IMR-90 (cell line): ENCODE measurements around the gene BTBD2. TPM values are rescaled to one million over a fixed set of nuclear protein-coding genes. Genes with fewer than 3 reads are reported as not detected.

Experiments
- ATAC-seq: fragments of 200-7000 bp; cut with Tn5 transposase; 2 replicates; pipeline ENCODE4 v1.9.1; 2020; ENCODE audit warnings: low read depth, mild to moderate bottlenecking, moderate library complexity
- BruUV-seq: library from RNA; stranded (reverse); fragments of 400-500 nt; replicated peaks from 2 replicates; lab custom pipeline; 2021; lab: Mats Ljungman, UMichigan
- CTCF ChIA-PET: fragments of 300-600 bp; formaldehyde crosslinking; extraction: SDS; loops from one replicate; lab custom pipeline; 2021; ENCODE audit warnings: antibody characterized with exemption; lab: Yijun Ruan, JAX
- POLR2A ChIA-PET: fragments of 300-600 bp; sonication (Branson Sonifier 250); formaldehyde crosslinking; loops from one replicate; lab custom pipeline; 2022; ENCODE audit warnings: antibody characterized with exemption; ENCODE audit not compliant: unreplicated experiment; lab: Charles Lee
- DNase-seq: peaks from one replicate; pipeline ENCODE4 v3.0.0; 2013
- H2AFZ ChIP-seq: replicated peaks from 2 replicates; pipeline ENCODE3; 2013; ENCODE audit warnings: low read length, mild to moderate bottlenecking; ENCODE audit not compliant: poor library complexity
- H2AK5ac ChIP-seq: 2 replicates; pipeline ENCODE4 v1.6.1; 2013; ENCODE audit warnings: low read depth, low read length, inconsistent platforms
- H2AK9ac ChIP-seq: replicated peaks from 2 replicates; pipeline ENCODE3; 2013; ENCODE audit warnings: mild to moderate bottlenecking, low read depth, low read length, moderate library complexity; ENCODE audit not compliant: poor library complexity
- H2BK120ac ChIP-seq: 2 replicates; pipeline ENCODE4 v1.6.1; 2013; ENCODE audit warnings: low read depth, low read length, inconsistent platforms
- H2BK15ac ChIP-seq: 3 replicates; pipeline ENCODE4 v1.6.1; 2013; ENCODE audit warnings: low read depth, low read length, inconsistent platforms
- H2BK20ac ChIP-seq: 2 replicates; pipeline ENCODE4 v1.6.1; 2013; ENCODE audit warnings: low read depth, mild to moderate bottlenecking, inconsistent platforms, low read length, moderate library complexity
- H2BK5ac ChIP-seq: 2 replicates; pipeline ENCODE4 v1.6.1; 2013; ENCODE audit warnings: mild to moderate bottlenecking, low read depth, low read length, inconsistent platforms; ENCODE audit not compliant: poor library complexity, severe bottlenecking
- H3K14ac ChIP-seq: replicated peaks from 2 replicates; pipeline ENCODE4 v1.6.1; 2013; ENCODE audit warnings: low read depth, low read length, inconsistent platforms
- H3K18ac ChIP-seq: 2 replicates; pipeline ENCODE4 v1.6.1; 2013; ENCODE audit warnings: low read depth, low read length, control low read depth
- H3K23ac ChIP-seq: 2 replicates; pipeline ENCODE4 v1.6.1; 2013; ENCODE audit warnings: low read depth, low read length, inconsistent platforms
- H3K27ac ChIP-seq: 2 replicates; pipeline ENCODE4 v1.5.1; 2013; ENCODE audit warnings: mild to moderate bottlenecking, control low read depth, low read length; ENCODE audit not compliant: insufficient read depth
- H3K27me3 ChIP-seq: 2 replicates; pipeline ENCODE4 v1.6.1; 2013; ENCODE audit warnings: low read length; ENCODE audit not compliant: control insufficient read depth, insufficient read depth
- H3K36me3 ChIP-seq: 2 replicates; pipeline ENCODE4 v1.6.1; 2013; ENCODE audit warnings: low read length, mixed read lengths; ENCODE audit not compliant: control insufficient read depth, insufficient read depth
- H3K4ac ChIP-seq: 2 replicates; pipeline ENCODE4 v1.6.1; 2013; ENCODE audit warnings: low read depth, low read length, inconsistent platforms
- H3K4me1 ChIP-seq: 2 replicates; pipeline ENCODE4 v1.6.1; 2013; ENCODE audit warnings: low read length, mixed read lengths; ENCODE audit not compliant: control insufficient read depth, insufficient read depth
- H3K4me2 ChIP-seq: 2 replicates; pipeline ENCODE4 v1.6.1; 2013; ENCODE audit warnings: low read depth, mild to moderate bottlenecking, control low read depth, low read length, moderate library complexity
- H3K4me3 ChIP-seq: 2 replicates; pipeline ENCODE4 v1.5.1; 2013; ENCODE audit warnings: low read depth, mild to moderate bottlenecking, control low read depth, low read length, moderate library complexity; ENCODE audit not compliant: insufficient read depth
- H3K56ac ChIP-seq: 2 replicates; pipeline ENCODE4 v1.6.1; 2013; ENCODE audit warnings: low read length, inconsistent platforms; ENCODE audit not compliant: insufficient read depth; ENCODE audit errors: extremely low read depth
- H3K79me1 ChIP-seq, 2 experiments: 2 replicates each; pipeline ENCODE4 v1.6.1; 2013; ENCODE audit warnings: low read length in 2 of 2, inconsistent platforms in 1 of 2, low read depth in 1 of 2
- H3K9ac ChIP-seq: 2 replicates; pipeline ENCODE4 v1.6.1; 2013; ENCODE audit warnings: low read depth, low read length, control low read depth
- H3K9me1 ChIP-seq: 2 replicates; pipeline ENCODE4 v1.6.1; 2013; ENCODE audit warnings: low read length, inconsistent platforms; ENCODE audit not compliant: insufficient read depth
- H3K9me3 ChIP-seq: 2 replicates; pipeline ENCODE4 v1.6.1; 2013; ENCODE audit warnings: low read length; ENCODE audit not compliant: control insufficient read depth, insufficient read depth
- H4K20me1 ChIP-seq: 2 replicates; pipeline ENCODE4 v1.6.1; 2013; ENCODE audit warnings: low read length, inconsistent platforms; ENCODE audit not compliant: insufficient read depth
- H4K5ac ChIP-seq: 2 replicates; pipeline ENCODE4 v1.6.1; 2013; ENCODE audit warnings: mild to moderate bottlenecking, low read depth, low read length, control low read depth
- H4K8ac ChIP-seq, 2 experiments: 2 replicates each; pipeline ENCODE4 v1.6.1; 2013; ENCODE audit warnings: low read depth in 2 of 2, low read length in 2 of 2, control low read depth in 1 of 2, inconsistent platforms in 1 of 2
- H4K91ac ChIP-seq: 2 replicates; pipeline ENCODE4 v1.6.1; 2013; ENCODE audit warnings: low read depth, low read length, inconsistent platforms; ENCODE audit not compliant: insufficient read depth
- BHLHE40 ChIP-seq: fragments of 150-350 bp; IDR thresholded peaks from 2 replicates; pipeline ENCODE4 v1.6.1; 2016; ENCODE audit warnings: mild to moderate bottlenecking, low read depth, low read length
- CTCF ChIP-seq: conservative IDR thresholded peaks from 2 replicates; pipeline ENCODE4 v1.5.1; 2012; ENCODE audit warnings: mild to moderate bottlenecking, low read depth, low read length, improper control_type of control experiment
- MXI1 ChIP-seq: IDR thresholded peaks from 2 replicates; pipeline ENCODE4 v1.6.1; 2012; ENCODE audit warnings: low read depth, mild to moderate bottlenecking, low read length, moderate library complexity, borderline replicate concordance
- WGBS, 2 experiments: methylation state at CpG; one replicate each; pipeline versions ENCODE4 v1.1.5 to v1.1.7; 2013; ENCODE audit warnings: missing lambda C conversion rate in 2 of 2; ENCODE audit not compliant: insufficient read length in 1 of 2; ENCODE audit errors: extremely low coverage in 2 of 2; 5-methylcytosine and 5-hydroxymethylcytosine counted together
- dilution Hi-C: fragments of 300-500 bp; cut with HindIII; formaldehyde crosslinking; loops from one replicate; pipeline ENCODE4 v1.14.3; 2018; ENCODE audit warnings: low sequenced_read_pairs; ENCODE audit not compliant: unreplicated experiment
- in situ Hi-C: fragments of 300-500 bp; cut with MboI; formaldehyde crosslinking; loops from 3 replicates; pipeline ENCODE4 v1.14.3; 2019; ENCODE audit warnings: low sequenced_read_pairs, inconsistent platforms, mixed read lengths
- intact Hi-C: fragments of 100-400 bp; cut with micrococcal nuclease; formaldehyde crosslinking; loops from 2 replicates; pipeline ENCODE4 v1.10.0; 2022
- polyA plus RNA-seq, 3 experiments: library from polyadenylated mRNA; depleted of rRNA; stranded (reverse); fragments of >200 nt; gene quantifications; 2 replicates each; pipeline ENCODE4 v1.2.3, GENCODE V29; 2012; ENCODE audit warnings: low replicate concordance in 1 of 3
- total RNA-seq: library from RNA; depleted of rRNA; stranded (reverse); fragments of >200 nt; gene quantifications from 2 replicates; pipeline ENCODE4 v1.2.3, GENCODE V29; 2012

Gene BTBD2
- total and polyA plus RNA-seq, 2 of the 4 experiments (the other 2 are of a cell fraction) = 24.4 to 65.7 TPM

- dilution Hi-C loops (no loop called here), intact Hi-C loops (no loop called here), in situ Hi-C loops (no loop called here)
- Histone ChIP-seq H2AK9ac (peak within 1 kb of the TSS; percentile 99), H3K27me3 (no peaks in the 10 kb centered on the region), H3K23ac (peak within 1 kb of the TSS; percentile 93), H3K4ac (peak within 1 kb of the TSS; percentile 96), H3K18ac (peak within 1 kb of the TSS; percentile 60), H2BK5ac (peak within 1 kb of the TSS; percentile 88), H3K4me2 (peak within 1 kb of the TSS; percentile 89), H4K5ac (peak within 1 kb of the TSS; percentile 72), H3K27ac (peak within 1 kb of the TSS; percentile 87), H4K91ac (peak within 1 kb of the TSS; percentile 90), H4K8ac (peak within 1 kb of the TSS; percentile 90 to 97), H3K56ac (peak within 1 kb of the TSS; percentile 90), H3K9ac (peak within 1 kb of the TSS; percentile 83), H2BK120ac (peak within 1 kb of the TSS; percentile 67), H4K20me1 (peaks cover 43% of the 10 kb centered on the region), H3K4me3 (peak within 1 kb of the TSS; percentile 72), H2BK15ac (no peak within 1 kb of the TSS; the same call in 2 of the 3 replicates), H3K9me3 (no peaks in the 10 kb centered on the region), H3K14ac (peak within 1 kb of the TSS; percentile 99), H3K79me1 (peaks cover 5 to 43% of the 10 kb centered on the region in 2 experiments; a peak in 2 of 4 replicates), H3K9me1 (peaks cover 5% of the 10 kb centered on the region; the same call in 1 of the 2 replicates), H2AK5ac (peak within 1 kb of the TSS; percentile 97), H2AFZ (peak within 1 kb of the TSS; percentile 93), H3K4me1 (peaks cover 10% of the 10 kb centered on the region), H2BK20ac (peak within 1 kb of the TSS; percentile 23; the same call in 1 of the 2 replicates), H3K36me3 (no peaks in the 10 kb centered on the region)
- TF ChIP-seq CTCF (peak; percentile 49; the same call in 1 of the 2 replicates), MXI1 (peak; percentile 39; the same call in 1 of the 2 replicates), BHLHE40 (no peak)
- ChIA-PET CTCF (no interaction called here), POLR2A (no interaction called here)
- no TSS peak for BruUV-seq
- WGBS, 2 experiments = 0% methylated on average over 42 of the region's 97 CpGs; no CpG with 5 or more reads in 1 of the 2 experiments
- ATAC-seq (peak; percentile 3; the same call in 1 of the 2 replicates), DNase-seq (no peak)
Measured at GRCh38 chr19:1941146-1942077, 74.1 kb downstream of the BTBD2 start, which contains the start of gene CSNK1G2. TSS of gene CSNK1G2 (plus strand) at chr19:1941172. CDS start at chr19:1969773, 28,601 bp downstream.
